ENCODE measurements around the gene LMF1.

The LMF1 gene

DNA sequence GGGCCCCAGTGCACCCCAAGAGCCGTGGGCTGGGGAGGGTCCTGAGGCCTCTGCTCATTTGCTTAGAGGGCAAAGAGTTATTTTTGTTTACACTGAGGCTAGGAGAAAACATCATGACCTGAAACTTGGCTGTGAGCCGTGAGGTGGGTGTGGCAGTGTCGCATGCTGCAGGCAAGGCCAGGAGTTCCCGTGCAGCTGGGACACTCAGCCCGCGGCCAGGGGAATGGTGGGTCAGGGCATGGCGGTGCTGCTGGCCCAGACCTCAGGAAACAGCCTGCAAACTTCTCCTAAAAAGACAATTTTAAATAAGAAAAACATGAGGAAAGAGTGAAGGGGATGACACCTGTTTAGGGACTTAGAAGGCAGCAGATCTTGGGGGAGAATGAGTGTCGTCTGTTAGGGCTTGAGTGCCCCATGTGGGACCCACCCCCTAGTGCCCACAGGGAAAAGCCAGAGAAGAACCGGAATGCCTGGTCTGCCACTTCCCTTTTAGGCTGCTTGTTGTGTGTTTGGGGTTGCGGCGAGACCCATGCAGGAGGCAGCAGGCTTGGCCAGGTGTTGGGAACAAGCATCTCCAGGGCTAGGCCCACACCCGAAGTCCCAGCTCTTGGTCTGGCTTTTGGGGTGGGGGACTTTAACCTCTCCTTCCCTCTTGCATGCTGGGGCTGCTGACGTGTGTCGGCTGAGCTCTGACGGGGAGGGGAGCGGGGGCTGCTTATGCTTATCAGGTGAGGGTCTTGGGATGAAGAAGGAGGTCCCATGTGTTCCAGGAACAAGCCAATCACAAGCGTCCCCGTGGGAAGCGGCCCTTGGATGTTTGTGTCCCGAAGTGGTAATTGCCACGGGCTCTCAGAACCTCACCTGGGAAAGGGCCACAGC lies 89.3 kb downstream of the LMF1 start:
- no peak for DNase-seq (ENCODE audit: low read depth, low spot score)

DNA sequence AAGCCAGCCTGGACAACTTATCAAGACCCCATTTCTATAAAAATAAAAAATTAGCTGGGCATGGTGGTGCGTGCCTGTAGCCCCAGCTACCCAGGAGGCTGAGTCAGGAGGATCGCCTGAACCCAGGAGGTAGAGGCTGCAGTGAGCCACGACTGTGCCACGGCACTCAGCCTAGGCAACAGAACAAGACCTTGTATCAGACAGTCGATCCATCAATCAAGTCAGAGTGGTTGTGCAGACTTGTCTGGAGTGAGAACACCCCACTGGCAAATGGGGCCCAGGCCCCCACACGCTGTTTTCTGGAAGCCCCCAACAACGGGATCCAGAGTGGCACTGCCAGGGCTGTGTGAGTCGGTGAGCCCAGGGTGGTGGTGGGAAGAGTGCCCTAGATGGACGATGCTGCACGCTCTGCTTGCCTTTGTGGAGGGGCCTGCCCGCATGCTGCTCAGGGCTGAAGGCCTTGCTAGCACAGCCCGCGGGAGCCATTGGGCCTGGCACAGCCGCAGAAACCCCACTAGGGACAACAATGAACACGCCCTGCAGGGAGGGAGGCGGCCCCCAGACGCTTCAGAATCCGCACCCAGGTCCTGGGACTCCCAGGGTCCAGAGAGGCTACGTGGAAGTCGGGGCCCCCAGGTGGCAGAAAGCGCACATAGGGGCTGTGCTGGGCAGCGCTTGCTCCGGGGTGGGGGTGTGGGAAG lies 90.2 kb downstream of the LMF1 start:
- no peak for DNase-seq (ENCODE audit: low read depth, low spot score)

DNA sequence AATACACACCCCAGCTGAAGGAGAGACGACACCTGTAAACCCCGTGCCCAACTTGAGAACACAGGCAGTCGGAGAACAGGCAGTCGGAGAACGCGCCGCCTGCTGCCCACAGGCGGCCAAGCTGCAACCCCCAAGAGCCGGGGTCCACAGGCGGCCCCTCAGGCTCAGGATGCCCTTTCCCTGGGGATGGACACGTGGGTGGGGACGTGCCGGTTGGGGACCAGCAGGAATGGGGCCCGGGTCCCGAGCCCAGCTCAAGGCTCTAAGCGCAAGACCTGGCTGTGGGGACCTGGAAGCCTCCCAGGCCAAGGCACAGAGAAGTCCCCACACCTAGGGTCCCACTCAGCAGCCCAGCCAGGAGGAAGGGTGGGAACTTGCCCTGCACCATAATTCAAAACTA lies 90.8 kb downstream of the LMF1 start:
- no peak for DNase-seq (ENCODE audit: low read depth, low spot score)

DNA sequence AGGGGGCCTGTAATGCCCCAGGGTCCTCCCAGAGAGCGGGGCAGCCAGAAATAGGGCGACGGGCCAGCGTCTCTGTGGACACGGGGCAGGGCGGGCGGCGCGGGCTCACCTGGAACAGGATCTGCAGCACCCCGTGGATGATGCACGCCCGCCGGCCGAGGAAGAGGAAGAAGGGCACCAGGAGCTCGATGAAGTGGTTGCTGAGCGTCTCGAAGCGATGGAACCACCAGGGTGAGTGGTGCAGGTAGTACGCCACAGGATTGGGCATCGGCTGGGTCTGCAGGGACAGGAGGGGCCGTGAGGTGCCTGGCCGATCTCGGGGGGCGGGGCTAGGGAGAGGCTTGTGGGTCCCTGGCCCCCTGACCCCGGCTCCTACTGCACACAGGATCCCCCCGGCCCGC lies 91.3 kb downstream of the LMF1 start:
- no peak for DNase-seq (ENCODE audit: low read depth, low spot score)

DNA sequence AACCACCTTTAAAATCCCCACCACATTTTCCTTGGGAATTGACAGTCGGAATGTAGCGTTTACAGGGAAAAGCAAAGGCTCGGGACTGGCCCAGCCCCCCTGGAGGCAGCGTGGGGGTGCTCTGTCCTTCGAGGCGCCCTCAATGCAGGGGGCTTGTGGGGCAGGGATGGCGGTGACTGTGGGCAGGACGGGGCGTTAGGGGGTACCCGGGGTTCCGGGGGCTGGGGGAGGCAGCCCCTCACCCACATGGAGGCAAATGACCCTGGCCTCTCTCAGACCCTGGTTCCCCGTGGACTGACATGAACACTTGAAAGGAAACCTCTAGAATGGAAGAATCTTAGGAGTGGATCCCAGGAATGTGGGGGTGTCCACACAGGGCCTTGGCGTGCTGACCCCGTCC lies 91.9 kb downstream of the LMF1 start:
- no peak for DNase-seq (ENCODE audit: low read depth, low spot score)

DNA sequence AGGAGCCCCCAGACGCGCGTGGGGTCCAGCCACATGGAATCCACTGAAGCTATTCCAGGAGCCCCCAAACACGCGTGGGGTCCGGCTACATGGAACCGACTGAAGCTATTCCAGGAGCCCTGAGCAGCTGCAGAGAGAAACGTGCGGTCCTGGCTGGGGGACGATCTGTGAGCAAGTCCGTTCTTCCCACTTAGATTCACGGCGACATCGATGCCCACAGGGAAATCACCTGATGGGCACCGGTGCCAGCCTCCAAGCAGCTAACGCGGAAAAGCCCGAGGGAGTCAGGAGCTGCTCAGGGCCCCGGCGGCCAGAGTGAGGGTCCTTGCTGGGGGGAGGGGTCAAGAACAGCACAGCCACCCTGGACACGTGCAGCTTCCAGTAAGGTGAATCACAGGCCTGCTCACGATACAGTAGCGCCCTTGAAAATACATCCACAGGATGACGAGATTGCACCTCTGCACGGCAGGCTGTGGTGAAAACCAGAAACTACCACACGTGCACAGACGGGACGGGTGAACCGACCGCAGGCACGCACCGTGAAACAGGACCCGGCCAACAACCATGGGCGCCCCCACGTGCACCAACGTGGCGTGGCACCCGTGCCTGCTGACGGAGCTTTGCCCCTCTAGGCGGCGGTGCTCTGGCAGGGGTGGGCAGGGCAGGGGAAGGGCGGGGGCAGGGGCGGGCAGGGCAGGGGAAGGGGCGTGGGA lies 92.6 kb downstream of the LMF1 start:
- no peak for DNase-seq (ENCODE audit: low read depth, low spot score)

DNA sequence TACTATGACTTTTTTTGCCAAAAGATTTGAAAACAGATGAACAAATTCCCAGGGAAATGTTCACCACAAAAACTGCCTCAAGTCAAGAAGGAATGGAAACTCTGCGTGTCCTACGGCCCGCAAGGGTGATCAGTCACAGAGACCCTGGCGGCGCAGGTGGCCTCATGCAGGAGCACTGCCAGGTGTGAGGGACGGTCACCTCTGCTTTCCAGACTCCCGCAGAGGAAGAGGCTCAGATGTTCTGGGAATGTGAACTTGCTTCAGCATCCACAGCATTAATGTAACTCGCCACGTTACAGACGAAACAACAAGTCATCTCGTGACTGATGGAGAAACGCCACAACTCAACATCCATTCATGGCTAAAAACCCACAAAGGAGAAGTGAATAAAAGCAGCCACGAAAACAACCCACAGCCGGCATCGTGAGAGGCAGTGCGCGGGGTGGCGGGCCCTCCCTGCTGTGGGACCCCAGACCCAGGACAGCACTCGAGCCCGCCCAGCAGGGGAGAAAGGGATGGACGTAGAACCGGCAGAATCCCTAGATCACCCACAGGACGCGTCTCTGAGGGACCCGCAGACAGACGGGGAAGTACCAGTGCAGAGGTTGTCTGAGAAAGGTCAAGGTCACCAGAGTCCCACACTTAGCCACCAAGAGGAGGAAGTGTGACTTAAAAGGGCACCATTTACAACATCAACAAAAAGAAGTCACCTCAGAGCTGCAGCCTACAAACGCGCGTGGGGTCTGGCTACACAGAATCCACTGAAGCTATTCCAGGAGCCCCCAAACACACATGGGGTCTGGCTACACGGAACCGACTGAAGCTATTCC lies 93.3 kb downstream of the LMF1 start:
- DNase-seq (ENCODE audit: low read depth, low spot score), result no peak

DNA sequence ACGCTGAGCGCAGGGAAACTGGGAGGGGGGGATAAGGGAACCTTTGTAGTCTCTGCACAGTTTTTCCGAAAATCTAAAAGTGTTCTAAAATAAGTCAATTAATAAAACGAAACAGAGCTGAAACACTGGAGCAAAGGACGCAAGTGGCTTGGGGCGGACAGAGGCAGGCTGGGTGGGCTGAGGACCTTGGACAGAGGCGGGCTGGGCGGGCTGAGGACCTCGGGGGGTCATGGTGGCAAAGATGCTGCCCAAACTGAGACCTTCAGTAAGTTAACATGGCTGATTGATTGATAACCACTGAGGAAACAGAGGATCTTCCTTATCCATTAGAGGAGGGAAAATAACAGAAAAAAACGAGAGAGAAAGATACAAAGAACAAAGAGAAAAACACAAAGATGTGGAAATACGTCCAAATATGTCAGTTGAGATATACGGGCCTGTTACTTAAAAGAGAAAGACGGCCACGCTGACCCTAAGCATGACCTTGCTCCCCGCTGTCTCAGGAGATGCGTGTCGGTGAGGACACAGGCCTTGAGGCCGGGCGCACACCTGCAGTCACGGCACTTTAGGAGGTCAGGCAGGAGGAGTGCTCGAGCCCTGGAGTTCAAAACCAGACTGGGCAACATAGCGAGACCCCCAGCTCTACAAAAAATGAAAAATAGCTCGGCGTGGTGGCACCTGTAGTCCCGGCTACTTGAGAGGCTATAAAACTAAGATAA lies 94.1 kb downstream of the LMF1 start:
- no peak for DNase-seq (ENCODE audit: low read depth, low spot score)

DNA sequence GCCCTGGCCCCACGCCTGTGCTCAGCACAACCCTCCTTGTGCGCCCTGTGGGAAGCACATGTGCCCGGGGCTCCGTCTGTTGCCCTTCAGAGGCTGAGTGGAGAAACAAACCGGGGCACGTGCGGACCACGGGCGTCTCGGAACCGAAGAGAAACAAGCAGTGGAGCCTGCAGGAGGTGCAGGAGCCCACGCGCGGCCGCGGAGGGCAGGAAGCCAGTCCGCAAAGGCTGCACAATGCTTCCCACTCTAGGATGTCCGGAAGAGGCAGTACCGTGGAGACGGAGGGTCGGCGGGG lies 94.8 kb downstream of the LMF1 start:
- no peak for DNase-seq (ENCODE audit: low read depth, low spot score)

DNA sequence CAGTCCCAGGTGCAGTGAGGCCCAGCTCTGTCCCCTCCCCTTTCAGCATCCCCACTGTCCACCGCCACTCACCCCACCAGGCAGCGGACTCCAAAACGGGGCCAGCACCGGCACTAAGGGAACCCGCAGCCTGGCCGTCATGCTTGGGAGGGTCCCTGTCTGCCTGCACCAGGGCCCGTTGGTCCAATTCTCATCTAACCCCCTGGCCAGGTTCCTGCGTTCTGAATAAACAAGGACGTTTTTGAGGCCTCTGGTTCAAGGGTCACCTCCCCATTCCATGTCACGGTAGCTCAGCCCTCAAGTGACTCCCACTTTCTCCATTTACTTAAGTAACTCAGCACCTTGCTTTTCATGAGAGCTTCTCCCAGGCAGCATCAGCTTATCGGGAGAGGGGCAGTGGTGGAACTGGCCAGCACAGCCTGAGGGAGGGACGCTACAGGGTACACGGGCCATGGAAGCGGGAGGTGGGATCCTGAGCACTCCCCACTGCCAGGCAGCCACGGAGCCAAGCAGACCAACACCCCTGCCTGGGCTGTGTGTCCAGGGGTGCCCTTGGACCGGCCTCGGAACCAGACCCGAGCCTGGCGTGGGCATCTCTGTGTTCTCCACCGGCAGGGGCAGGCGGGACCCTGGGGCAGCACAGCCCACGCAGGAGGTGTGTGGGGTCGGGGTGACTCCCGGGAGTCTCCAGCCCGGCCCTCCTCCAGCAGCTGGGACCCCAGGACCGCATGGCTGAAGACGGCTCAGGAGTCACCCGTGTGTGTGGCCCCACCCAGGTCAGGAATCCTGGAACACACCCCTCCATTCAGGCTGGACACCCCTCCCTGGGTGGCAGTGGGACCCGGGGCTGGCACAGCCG lies 95.4 kb downstream of the LMF1 start:
- DNase-seq (ENCODE audit: low read depth, low spot score), result no peak

DNA sequence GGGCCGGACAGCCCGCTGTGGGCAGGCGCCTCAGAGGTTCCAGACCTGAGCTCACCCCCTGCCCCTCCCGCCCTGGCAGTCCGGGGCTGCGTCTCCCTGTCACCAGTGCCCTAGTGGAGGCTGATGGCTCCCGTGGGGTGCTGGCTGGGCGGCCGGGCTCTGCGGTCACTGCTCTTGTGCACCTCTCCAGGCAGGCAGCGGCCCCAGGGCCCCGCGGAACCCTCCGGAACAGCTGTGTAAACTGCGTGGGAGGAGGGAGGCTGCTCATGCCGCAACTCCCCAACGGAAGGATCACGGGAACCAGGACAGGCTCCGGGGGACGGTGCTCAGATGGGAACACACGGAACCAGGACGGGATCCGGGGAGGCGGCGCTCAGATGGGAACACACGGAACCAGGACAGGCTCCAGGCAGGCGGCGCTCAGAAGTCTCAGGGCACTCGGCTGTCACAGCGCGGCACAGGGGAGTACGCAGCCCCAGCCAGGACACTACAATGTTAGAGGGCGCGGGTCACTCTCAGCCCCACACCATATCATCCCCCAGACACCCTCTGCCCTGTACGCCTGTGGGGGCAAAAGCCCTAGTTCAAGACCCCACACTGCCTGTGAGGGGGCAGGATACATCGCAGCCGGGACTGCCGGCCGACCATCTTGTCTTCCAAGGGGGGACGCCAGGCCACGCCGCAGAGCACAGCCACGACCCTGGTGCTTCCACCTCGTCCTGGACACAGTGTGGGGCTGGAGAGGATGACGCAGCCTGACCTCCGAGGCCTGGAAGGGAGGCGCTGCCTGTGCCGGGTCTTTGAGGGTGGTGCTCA lies 96.2 kb downstream of the LMF1 start:
- no peak for DNase-seq (ENCODE audit: low read depth, low spot score)

DNA sequence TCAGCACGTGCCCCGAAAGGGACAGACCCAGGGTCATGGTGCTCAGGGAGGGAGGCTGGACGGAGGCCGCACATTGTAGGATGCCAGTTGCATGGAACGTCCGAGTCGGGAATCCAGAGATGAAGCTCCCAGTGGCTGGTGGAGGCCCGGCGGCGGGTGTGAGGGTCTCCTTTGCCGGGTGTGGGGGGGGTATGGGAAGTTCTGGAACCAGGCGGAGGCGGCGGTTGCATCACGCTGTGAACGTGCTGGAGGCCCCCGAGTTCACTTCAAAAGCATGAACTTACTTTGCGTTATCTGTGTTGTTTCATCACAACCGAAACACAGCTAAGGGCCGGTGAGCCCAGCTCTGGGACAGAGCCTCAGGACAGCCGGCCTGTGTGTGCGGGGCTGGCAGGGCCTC lies 96.9 kb downstream of the LMF1 start:
- DNase-seq (ENCODE audit: low read depth, low spot score), result no peak

DNA sequence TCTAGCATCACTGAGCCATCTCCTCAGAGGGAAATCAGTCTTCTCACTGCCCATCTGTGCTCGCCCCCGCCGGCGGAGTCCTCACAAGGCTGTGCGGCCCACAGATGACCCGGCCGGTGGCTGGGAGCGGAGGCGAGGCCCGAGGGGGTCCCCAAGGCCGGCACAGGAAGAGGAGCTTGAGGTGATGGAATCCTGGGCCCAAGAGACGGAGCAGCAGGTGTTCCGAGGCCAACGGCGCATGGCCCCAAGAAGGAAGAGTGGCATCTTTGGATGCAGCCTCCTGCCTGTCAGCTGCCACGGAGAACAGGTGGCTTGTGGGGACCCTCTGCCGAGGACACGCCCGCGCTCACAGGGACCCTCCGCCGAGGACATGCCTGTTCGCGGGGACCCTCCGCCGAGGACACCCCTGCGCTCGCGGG lies 97.5 kb downstream of the LMF1 start:
- no peak for DNase-seq (ENCODE audit: low read depth, low spot score)

DNA sequence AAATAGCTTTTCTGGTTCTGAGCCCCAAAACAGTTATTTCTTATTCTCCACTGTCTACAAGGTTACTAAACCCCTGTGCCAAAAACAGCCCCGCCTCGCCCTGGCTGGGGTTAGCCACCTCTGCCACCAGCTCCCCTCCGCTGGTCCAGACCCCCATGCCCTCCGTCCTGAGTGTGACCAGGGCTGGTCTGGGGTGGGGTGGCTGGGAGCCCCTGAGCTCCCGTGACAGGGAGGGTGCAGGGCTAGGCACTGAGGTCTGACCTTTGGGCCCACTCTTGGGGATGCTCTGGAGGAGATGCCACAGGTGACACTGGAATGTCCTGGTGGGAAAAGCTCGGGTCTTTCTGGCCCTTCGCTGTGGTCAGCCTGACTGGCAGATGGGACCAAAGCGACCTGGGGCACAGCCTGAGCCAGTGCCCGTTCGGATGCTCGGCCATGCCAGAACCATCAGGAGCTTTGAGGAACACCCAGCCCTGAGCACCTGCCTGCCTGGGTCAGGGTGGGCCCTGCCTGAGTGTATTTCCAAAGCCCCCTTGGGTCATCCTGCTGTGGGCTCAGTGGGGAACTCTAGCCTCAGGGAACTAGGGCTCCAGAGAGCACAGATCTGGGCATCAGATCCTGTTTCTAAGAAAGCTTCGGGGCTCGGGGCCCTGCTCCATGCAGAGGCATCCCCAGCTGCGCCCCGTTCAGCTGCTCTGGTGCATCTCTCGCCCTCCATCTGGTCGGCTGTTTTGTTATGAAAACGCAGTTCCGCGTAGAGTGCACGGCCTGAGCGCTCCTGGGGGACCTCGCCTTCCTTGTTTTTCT lies 98.1 kb downstream of the LMF1 start:
- no peak for DNase-seq (ENCODE audit: low read depth, low spot score)

DNA sequence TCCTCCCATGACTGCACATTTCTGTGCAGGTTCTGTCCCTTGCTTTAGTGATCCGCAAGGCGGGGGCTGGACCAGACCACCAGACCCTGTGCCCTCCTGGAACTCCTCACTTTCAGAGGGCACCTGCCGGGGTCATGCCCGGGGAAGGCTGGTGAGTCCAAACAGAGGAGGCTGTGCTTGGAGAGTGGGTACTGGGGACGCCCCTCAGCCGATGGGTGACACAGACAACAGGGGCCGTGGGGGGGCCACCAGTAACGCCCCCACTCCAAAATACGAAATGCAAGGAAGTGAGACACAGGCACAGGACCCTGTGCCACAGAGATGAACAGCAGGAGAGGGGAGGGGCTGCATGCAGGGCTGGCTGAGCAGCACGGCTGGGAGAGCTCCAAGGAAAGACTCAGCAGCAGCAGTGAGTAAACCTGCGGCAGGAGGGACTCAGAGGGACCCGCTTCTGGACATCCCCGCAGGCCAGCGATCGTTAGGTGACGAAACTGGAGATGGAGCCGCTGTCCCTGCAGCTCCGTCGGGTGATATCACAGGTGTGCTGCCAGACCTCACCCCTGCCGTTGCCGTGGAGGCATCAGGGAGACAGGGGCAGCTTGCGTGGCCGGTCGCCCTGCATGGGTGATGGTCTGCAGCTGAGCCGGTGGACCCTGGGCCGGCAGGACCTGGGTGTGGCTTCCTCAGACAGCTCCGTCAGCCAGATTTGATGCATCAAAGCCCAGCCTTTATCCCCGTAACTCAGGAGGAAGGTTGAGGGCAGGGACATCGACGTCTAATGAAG lies 99.0 kb downstream of the LMF1 start:
- DNase-seq (ENCODE audit: low read depth, low spot score), result no peak

DNA sequence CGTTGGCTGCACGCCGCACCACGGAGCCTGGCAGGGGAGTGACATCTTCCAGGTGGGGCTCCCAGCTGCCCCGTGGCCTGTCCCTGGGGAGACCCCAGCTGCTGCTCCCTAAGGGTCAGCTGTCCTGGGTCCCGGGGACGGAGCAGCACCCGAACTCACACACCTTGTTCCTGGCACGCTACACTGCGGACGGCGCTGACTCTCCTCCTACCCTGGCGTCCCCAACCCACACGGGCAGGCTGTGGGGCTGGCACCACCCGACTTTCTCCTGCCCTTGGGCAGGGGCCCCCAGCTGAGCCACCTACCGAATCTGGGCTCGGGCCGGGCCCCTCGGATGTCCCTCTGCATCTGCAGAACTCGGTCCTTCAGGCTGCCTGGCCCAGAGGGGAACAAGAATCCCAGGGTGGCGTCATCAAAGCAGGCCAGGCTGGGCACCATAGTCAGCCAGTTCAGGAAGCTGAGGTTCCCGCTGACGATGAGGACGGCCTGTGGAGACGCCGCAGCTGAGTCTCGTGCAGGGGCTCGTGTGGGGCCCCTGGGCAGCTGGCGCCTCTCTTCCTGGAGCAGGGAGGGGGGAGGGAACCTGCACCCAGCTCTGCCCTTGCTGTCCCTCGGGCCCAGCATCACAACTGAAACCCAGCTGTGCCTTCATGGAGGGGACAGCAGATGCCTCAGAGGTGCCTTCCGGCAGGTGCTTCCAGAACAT lies 99.8 kb downstream of the LMF1 start:
- DNase-seq (ENCODE audit: low read depth, low spot score), result no peak

All from activated CD4-positive, CD25-positive, alpha-beta regulatory T cell treated with anti-CD3 and anti-CD28 coated beads, Interleukin-2, amount 50 U/mL, for 16 hours (primary cell).